Activated naive CD8-positive, alpha-beta T cell treated with anti-CD3 and anti-CD28 coated beads for 36 hours (primary cell): Measurements from ENCODE around the gene TMEM131. TPM values are rescaled to one million over a fixed set of nuclear protein-coding genes. Genes with fewer than 3 reads are reported as not detected.

ENCODE experiments used
- DNase-seq: peaks from one replicate; pipeline ENCODE4 v3.0.0; 2021
- H3K27ac Mint-ChIP-seq: one replicate; pipeline ENCODE4 v1.8.0; 2022; ENCODE audit warnings: mild to moderate bottlenecking, moderate library complexity, mixed read lengths
- H3K27me3 Mint-ChIP-seq: one replicate; pipeline ENCODE4 v1.8.0; 2022; ENCODE audit warnings: mild to moderate bottlenecking, mixed read lengths
- H3K36me3 Mint-ChIP-seq: one replicate; pipeline ENCODE4 v1.8.0; 2021; ENCODE audit warnings: mild to moderate bottlenecking, mixed read lengths
- H3K4me1 Mint-ChIP-seq: one replicate; pipeline ENCODE4 v1.8.0; 2021; ENCODE audit warnings: mixed read lengths
- H3K4me3 Mint-ChIP-seq: one replicate; pipeline ENCODE4 v1.8.0; 2022; ENCODE audit warnings: mild to moderate bottlenecking, moderate library complexity, mixed read lengths
- H3K9me3 Mint-ChIP-seq: one replicate; pipeline ENCODE4 v1.8.0; 2022; ENCODE audit warnings: mixed read lengths
- total RNA-seq, 2 experiments: library from RNA; stranded (reverse); gene quantifications; one replicate each; pipeline ENCODE4 v1.2.3, GENCODE V29; 2021

TMEM131 gene
- total RNA-seq, 2 experiments from 2014 or later, result 25.2 to 27.9 TPM

- DNase-seq, result no peak
- Mint-ChIP-seq H3K27me3 (no peaks in the 10 kb centered on the region), H3K4me1 (peaks cover 20% of the 10 kb centered on the region), H3K36me3 (peaks cover 47% of the 10 kb centered on the region), H3K4me3 (no peak overlapping the region), H3K9me3 (peaks cover 5% of the 10 kb centered on the region), H3K27ac (peak overlapping the region; percentile 39)
Observed at GRCh38 chr2:97733341-97734035, 262.3 kb downstream of the TMEM131 start.

DNA sequence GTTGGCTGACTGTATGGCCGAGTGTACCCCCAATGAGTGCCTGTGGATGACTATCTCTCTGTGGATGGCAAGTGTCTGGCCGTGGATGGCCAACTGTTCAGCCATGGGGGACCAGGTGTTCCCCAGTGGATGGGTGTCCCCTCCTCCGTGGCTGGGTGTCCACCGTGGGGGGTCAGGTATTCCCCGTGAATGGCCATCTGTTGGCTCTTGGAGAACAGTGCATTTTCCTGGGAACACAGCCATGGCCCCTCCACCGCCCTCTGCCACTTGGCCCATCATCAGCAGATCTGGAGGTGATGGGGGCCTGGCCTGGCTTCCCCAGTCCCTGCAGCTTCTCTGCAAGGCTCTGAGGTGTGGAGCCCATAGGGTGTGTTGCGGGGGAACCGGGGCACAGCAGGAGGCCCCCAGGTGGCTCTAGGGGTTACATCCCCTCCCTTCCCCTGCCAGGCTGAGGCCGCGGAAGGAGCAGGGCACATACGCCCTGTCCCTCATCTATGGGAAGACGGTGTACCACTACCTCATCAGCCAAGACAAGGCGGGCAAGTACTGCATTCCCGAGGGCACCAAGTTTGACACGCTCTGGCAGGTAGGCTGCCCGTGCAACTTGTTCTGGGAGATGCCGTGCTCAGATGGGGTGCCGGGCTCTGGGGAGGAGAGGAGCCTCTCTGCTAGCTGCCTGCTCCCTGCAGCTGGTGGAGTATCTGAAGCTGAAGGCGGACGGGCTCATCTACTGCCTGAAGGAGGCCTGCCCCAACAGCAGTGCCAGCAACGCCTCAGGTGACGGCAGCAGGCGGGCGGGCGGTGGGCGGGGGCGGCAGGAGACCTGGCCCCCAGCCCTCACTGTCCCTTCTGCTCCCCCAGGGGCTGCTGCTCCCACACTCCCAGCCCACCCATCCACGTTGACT is 263.1 kb downstream of the TMEM131 start:
- no peak for DNase-seq

GRCh38 chr2:97731274-97732020 is 264.3 kb downstream of the TMEM131 start:
- H3K4me1 Mint-ChIP-seq, result peaks cover 34% of the 10 kb centered on the region
- peaks cover 59% of the 10 kb centered on the region for H3K36me3 Mint-ChIP-seq
- no peak overlapping the region for H3K4me3 Mint-ChIP-seq
- H3K9me3 Mint-ChIP-seq, result peaks cover 9% of the 10 kb centered on the region
- H3K27ac Mint-ChIP-seq, result peak overlapping the region; percentile 78
- H3K27me3 Mint-ChIP-seq, result no peaks in the 10 kb centered on the region
- no peak for DNase-seq

More for the DNA sequence above, 263.1 kb downstream of the TMEM131 start:
- Mint-ChIP-seq H3K4me1 (peaks cover 25% of the 10 kb centered on the region), H3K27ac (no peak overlapping the region), H3K36me3 (peaks cover 49% of the 10 kb centered on the region), H3K4me3 (no peak overlapping the region), H3K9me3 (peaks cover 5% of the 10 kb centered on the region), H3K27me3 (no peaks in the 10 kb centered on the region)

- Mint-ChIP-seq H3K27me3 (no peaks in the 10 kb centered on the region), H3K27ac (peak overlapping the region; percentile 34), H3K4me1 (peaks cover 45% of the 10 kb centered on the region), H3K4me3 (no peak overlapping the region), H3K9me3 (peaks cover 9% of the 10 kb centered on the region), H3K36me3 (peaks cover 67% of the 10 kb centered on the region)
- no peak for DNase-seq
Observed at GRCh38 chr2:97730245-97730644, 265.5 kb downstream of the TMEM131 start.

DNA sequence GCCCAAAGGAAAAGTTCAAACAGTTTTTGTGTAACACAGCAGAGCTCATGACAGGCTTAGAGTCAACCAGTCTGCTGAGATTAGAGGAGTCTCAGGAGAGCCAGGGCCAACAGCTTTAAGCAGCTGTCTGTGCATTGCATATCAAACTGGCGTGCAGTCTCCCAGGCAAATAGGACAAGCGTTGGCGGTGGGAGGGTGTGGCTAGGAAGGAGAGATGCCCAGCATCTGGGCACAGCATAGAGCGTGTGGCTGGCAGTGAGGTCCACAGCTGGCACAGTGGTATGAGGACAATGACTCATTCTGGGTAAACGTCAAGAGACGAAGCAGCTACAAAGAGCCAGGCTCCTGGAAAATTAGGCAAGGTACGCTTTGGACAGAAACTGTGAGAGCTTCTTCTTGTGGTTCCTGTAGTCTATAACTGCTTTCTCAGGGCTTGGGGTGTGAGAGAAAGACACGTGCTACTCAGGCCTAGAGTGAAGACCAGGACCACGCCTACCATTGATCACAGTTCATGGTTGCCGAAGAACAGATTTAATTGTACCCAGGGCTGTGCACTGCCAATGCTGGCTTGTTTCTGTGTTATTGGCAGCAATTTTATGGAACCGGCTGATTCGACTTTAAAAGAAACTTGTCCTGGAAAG is 267.5 kb downstream of the TMEM131 start:
- H3K27ac Mint-ChIP-seq, result peak overlapping the region; percentile 85
- H3K4me3 Mint-ChIP-seq, result no peak overlapping the region
- peaks cover 56% of the 10 kb centered on the region for H3K4me1 Mint-ChIP-seq
- no peaks in the 10 kb centered on the region for H3K27me3 Mint-ChIP-seq
- H3K9me3 Mint-ChIP-seq, result peaks cover 9% of the 10 kb centered on the region
- H3K36me3 Mint-ChIP-seq, result peaks cover 79% of the 10 kb centered on the region
- DNase-seq, result peak; percentile 51

GRCh38 chr2:97727296-97727695 is 268.5 kb downstream of the TMEM131 start:
- Mint-ChIP-seq H3K4me3 (no peak overlapping the region), H3K4me1 (peaks cover 64% of the 10 kb centered on the region), H3K27me3 (no peaks in the 10 kb centered on the region)

DNA sequence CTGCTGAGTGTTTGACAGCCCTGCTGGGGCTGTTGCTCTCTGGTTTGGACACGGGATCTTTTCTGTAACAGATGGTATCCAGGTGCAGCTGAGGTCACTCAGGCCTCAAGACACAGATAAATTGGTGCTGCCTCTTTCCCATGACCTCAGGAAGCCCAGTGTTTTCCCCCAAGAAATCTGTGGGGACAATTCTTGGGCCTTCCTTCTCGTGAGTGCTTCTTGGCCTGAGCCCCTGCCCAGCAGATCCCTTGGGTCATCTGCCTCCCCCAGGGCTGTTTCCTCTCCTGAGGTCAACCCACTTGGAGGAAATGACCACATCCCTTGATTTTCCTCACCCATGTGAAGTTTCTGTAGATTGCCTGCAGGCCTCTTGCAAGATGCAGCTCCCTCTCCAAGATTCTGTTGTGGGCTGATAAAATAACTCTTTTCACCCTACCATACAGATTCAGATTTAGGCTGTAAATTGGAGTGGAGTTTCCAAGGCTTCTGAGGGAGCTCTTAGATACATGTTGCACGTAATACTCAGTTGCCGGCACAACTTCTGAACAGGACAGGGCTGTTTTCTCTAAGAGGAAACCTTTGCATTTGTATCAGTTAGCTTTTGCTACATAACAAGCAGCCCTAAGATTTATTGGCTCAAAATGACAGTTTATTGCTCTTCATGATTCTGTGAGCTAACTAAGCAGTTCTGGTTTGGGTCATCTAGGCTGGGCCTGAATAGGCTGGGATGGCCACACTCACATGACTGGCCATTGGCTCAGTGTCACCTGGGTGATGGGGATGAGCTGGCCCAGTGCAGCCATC is 269.3 kb downstream of the TMEM131 start:
- peak overlapping the region; percentile 85 for H3K27ac Mint-ChIP-seq
- H3K9me3 Mint-ChIP-seq, result peaks cover 9% of the 10 kb centered on the region
- peaks cover 85% of the 10 kb centered on the region for H3K36me3 Mint-ChIP-seq
- peaks cover 62% of the 10 kb centered on the region for H3K4me1 Mint-ChIP-seq
- no peak for DNase-seq
- no peaks in the 10 kb centered on the region for H3K27me3 Mint-ChIP-seq
- no peak overlapping the region for H3K4me3 Mint-ChIP-seq

More at GRCh38 chr2:97727296-97727695, 268.5 kb downstream of the TMEM131 start:
- peaks cover 9% of the 10 kb centered on the region for H3K9me3 Mint-ChIP-seq
- DNase-seq, result no peak
- H3K27ac Mint-ChIP-seq, result peak overlapping the region; percentile 85
- peaks cover 87% of the 10 kb centered on the region for H3K36me3 Mint-ChIP-seq

DNA sequence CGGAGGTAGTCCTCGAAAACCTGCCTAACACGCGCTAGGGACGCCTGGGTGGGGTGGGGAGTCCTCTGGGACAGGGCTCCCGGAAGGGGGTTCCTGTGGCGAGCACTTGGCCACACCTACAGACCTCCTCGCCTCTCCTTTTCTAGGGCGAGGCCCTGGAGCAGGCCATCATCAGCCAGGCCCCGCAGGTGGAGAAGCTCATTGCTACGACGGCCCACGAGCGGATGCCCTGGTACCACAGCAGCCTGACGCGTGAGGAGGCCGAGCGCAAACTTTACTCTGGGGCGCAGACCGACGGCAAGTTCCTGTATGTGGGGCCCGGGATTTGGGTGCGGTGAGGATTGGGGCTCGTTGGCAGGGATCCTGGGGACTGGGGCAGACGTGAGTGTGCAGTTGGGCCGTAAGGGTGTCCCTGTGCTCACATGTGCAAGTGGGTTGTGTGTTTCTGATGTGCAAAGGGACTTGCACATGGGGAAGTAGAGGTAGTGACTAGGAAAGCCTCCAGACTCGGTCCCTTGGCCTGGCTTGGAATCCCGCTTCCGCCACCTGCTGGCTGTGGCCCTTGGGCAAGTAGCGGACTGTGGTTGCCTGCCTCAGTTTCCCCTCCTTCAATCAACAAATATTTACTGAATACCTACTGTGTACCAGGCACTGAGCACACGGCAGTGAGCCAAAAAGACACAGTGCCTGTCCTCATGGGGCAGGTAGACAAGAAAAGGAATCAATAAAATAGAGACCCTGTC is 270.6 kb downstream of the TMEM131 start:
- Mint-ChIP-seq H3K27me3 (no peaks in the 10 kb centered on the region), H3K4me3 (no peak overlapping the region), H3K4me1 (peaks cover 67% of the 10 kb centered on the region), H3K36me3 (peaks cover 80% of the 10 kb centered on the region), H3K9me3 (peaks cover 4% of the 10 kb centered on the region), H3K27ac (peak overlapping the region; percentile 75)
- DNase-seq, result no peak

GRCh38 chr2:97724501-97724900 is 271.2 kb downstream of the TMEM131 start:
- Mint-ChIP-seq H3K4me1 (peaks cover 73% of the 10 kb centered on the region), H3K27ac (no peak overlapping the region), H3K9me3 (peaks cover 3% of the 10 kb centered on the region), H3K27me3 (no peaks in the 10 kb centered on the region), H3K36me3 (peaks cover 78% of the 10 kb centered on the region), H3K4me3 (no peak overlapping the region)
- no peak for DNase-seq

DNA sequence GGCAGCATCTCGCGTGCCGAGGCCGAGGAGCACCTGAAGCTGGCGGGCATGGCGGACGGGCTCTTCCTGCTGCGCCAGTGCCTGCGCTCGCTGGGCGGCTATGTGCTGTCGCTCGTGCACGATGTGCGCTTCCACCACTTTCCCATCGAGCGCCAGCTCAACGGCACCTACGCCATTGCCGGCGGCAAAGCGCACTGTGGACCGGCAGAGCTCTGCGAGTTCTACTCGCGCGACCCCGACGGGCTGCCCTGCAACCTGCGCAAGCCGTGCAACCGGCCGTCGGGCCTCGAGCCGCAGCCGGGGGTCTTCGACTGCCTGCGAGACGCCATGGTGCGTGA is 271.7 kb downstream of the TMEM131 start:
- DNase-seq, result no peak
- Mint-ChIP-seq H3K4me3 (no peak overlapping the region), H3K27ac (no peak overlapping the region), H3K9me3 (peaks cover 3% of the 10 kb centered on the region), H3K27me3 (no peaks in the 10 kb centered on the region), H3K36me3 (peaks cover 77% of the 10 kb centered on the region), H3K4me1 (peaks cover 74% of the 10 kb centered on the region)

DNA sequence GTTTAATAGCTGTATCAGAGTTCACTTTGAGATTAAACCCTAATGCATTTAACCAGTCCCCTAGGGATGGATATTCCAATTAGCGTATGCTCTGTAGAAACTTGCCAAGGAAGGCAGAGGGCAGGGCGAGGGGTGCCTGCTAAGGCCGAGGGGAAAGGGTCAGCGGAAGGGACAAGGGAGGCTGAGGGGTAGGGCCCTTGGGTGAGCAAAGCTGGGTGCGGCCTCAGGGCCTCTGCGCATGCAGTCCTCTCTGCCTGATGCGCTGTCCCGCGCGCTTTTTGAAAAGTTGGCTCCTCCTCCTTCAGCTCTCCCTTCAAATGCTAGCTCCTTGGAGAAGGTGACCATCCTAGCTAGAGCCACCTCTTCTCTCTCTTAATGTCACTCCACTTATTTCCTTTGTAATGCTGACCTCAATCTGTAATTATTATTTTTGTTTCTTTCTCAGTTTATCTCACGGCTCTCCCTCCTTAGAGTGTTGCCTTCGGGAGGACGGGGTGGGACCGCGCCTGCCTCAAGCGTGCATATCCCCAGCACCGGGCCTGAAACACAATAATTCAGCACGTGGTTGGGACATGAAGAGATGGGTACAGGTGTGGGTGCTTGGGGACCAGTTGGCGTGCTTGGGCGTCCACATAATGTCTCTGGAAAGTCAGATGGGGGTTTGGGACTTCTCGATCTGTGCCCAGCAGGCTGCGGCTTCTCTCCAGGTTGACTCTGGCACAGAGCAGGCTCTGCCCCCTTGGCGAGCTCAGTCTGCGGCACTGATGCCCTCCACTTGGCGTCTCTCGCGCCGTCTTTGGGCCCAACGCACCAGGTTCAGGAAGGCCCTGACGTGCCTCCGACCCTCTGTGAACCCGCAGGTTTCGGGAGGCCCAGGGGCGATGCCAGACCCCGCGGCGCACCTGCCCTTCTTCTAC is 272.3 kb downstream of the TMEM131 start:
- Mint-ChIP-seq H3K4me1 (peaks cover 75% of the 10 kb centered on the region), H3K36me3 (peaks cover 77% of the 10 kb centered on the region), H3K9me3 (peaks cover 3% of the 10 kb centered on the region), H3K27me3 (no peaks in the 10 kb centered on the region), H3K4me3 (no peak overlapping the region), H3K27ac (peak overlapping the region; percentile 31)
- no peak for DNase-seq

GRCh38 chr2:97722227-97722626 is 273.5 kb downstream of the TMEM131 start:
- no peak for DNase-seq
- Mint-ChIP-seq H3K36me3 (peaks cover 76% of the 10 kb centered on the region), H3K27ac (peak overlapping the region; percentile 25), H3K4me1 (peaks cover 74% of the 10 kb centered on the region), H3K9me3 (peaks cover 3% of the 10 kb centered on the region), H3K27me3 (no peaks in the 10 kb centered on the region), H3K4me3 (no peak overlapping the region)

- H3K4me3 Mint-ChIP-seq, result peak overlapping the region; percentile 20
- H3K27me3 Mint-ChIP-seq, result no peaks in the 10 kb centered on the region
- no peak for DNase-seq
- peak overlapping the region; percentile 70 for H3K27ac Mint-ChIP-seq
- no peaks in the 10 kb centered on the region for H3K9me3 Mint-ChIP-seq
- peaks cover 73% of the 10 kb centered on the region for H3K4me1 Mint-ChIP-seq
- H3K36me3 Mint-ChIP-seq, result peaks cover 72% of the 10 kb centered on the region
Observed at GRCh38 chr2:97720746-97721145, 275.0 kb downstream of the TMEM131 start.
